Measurements from ENCODE around the gene ATXN10.
"Not testable (repeated sequence)": the region's sequence is repeated elsewhere in the genome, so short reads cannot be mapped to it uniquely, and the experiment has no call there.

Gene ATXN10

DNA sequence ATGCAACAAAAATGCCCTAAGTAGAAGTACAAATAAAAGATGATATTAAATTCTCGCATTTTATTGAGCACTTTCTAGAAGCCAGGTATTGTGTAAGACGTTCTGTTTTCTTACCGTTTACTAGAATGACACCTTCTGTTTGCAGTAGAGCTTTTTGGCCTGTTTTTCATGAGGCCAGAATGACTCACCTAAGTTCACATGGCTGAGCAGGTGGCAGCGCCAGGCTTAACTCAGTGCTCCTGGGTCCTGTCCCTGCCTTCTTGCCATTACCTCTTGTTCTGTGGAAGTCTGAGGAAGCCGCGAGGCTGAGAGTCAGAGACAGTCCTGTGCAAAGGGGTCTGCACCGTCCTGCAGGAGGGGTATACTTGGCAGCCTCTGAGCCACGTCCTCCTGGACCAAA is 113.8 kb downstream of the ATXN10 start:
- no peak for DNase-seq (ENCODE audit: low read depth in 2 of 2)

DNA sequence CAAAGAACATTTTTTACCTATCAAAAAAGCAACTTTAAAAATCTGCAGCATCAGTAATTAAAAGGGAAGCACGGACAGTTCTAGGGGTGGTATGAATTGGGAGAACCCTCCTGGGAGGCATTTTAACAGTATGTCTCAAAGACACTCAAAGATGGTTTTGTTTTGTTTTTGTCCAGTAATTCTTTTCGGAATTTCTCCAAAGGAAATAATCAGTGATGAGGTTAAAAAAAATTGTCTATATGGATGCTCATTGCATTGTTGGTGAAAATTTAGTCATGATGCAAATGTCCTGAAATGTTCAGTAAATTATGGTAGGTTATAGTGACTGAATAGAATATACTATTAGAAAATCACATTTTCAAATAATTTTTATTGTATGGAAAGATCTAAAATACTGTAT is 115.1 kb downstream of the ATXN10 start:
- DNase-seq (ENCODE audit: low read depth in 2 of 2): no peak

DNA sequence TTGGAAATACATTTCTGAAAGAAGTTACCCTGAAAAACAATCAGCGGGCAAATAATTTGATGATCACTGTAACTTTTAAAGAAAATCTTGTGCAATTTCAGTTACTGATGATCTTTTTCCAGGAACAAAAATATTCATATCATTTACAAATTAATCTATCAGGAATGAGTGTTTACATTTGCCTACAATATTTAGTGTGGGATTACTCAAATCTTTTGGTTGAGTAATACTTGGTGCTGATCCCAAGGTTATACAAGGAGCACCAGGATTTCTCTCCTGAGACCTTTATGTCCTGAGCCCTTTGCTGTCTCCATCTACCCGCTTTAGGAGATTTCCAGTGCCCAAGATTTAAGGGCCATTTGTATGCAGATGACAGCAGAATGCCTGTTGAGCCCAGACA is 116.1 kb downstream of the ATXN10 start:
- no peak for DNase-seq (ENCODE audit: low read depth in 2 of 2)

DNA sequence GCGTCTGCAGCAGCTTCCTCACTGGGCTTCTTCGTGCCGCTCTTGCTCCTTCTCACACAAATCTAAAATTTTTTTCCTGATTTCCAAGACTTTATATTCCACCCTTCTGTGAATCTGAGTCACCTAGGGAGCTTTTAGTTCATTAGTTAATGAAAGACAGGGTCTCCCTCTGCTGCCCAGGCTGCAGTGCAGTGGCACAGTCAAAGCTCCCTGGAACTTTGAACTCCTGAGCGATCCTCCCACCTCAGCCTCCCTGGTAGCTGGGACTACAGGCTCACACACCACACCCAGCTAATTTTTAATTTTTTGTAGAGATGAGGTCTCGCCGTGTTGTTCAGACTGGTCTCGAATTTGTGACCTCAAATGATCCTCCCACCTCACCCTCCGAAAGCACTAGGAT is 116.9 kb downstream of the ATXN10 start:
- no peak for DNase-seq (ENCODE audit: low read depth in 2 of 2)

DNA sequence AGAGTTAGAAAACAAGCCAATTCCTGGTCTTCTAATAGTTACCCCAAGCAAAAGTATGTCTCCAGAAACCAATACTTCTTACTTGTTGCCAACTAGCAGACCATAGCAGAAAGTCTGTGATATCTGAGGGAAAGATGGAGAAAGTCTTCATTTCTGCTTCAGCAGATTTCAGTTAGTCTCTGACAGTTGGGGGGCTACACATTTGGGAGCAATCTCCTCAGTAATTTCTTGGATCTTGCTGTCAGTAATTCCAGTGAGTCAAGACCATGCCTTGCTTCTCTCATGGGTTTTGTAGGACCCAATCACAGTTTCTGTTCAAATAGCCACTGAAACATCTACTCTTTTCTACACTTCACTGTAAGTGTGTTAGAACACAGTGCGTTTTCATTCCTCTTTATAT is 118.8 kb downstream of the ATXN10 start:
- no peak for DNase-seq (ENCODE audit: low read depth in 2 of 2)

DNA sequence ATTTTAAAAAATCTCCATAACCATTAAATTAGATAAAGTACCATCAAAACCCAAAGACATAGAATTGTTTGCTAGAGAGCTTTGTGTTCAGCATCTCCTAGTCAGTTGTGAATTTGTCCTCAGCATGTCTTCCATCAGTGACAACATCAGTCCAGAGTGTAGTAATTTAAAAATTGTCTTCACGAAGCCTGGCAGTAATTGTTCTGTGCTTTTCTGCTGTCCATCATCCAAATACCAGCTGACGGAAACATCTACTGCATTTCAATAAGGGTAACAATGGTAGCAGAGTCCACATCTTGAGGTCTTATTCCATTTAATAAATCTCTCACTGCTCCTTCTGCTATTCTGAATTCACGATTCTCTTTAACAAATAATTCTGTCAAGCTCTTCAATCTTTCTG is 121.5 kb downstream of the ATXN10 start:
- DNase-seq (ENCODE audit: low read depth in 2 of 2): no peak

DNA sequence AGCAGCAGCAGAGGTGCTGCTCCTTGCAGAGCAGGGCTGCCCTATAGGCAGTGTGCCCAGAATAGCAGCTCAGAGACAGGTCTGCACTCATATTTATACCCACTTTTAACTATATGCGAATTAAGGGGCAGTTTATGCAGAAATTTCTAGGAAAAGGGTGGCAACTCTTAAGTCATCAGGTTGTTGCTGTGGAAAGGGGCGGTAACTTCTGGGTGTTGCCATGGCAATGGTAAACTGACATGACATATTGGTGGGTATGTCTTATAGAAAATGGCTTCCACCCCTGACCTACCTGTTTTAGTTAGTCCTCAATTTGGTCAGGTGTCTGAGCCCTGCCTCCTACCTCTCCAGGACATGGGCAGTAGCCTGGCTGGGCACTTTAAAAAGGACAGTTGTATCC is 122.3 kb downstream of the ATXN10 start:
- no peak for DNase-seq (ENCODE audit: low read depth in 2 of 2)

DNA sequence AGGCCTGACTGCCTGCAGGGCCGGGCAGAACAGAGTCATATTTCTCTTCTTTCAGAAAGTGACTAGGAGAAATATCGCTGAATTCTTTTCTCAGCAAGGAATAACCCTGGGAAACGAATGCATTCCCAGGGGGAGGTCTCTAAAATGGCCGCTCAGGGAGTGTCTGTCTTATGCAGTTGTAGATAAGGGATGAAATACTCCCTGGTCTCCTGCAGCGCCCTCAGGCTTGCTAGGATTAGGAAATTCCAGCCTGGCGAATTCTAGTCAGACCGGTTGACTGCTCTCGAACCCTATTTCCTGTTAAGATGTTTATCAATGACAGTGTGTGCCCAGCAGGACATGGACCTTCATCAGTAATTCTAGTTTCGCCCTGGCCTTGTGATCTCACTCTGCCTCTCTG is 124.4 kb downstream of the ATXN10 start:
- not testable (repeated sequence) for DNase-seq (ENCODE audit: low read depth in 2 of 2)

DNA sequence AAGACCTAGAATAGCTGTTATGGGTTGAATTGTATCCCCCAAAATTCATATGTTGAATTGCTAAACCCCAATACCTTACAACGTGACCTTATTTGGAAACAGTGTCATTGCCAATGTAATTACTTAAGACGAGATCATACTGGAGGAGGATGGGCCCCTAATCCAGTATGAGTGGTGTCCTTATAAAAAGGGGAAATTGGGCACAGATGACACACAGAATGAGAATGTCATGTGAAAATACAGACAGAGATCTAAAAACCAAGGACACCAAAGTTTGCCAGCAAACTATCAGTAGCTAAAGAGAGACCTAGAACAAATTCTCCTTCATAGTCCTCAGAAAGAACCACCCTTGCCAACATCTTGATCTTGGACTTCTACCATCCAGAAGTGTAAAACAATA is 127.7 kb downstream of the ATXN10 start:
- no peak for DNase-seq (ENCODE audit: low read depth in 2 of 2)

DNA sequence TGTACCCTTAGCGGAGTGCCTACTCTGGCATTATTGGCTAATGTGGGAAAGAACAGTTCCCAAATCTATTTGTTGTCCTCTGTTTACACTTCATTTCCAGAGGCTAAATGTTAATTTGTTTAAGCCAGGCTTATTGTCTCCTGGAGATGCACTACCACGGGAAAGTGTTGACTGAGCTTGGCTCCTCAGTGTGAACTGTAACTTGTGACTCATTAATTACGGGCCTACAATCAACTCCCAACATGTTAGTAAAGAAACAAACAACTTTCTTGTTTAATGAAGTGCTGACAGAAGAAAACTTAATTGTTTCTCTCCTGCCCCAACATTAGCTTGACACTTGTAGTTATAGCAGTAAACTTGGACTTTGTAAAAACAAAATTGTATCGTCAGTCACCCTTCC is 130.4 kb downstream of the ATXN10 start:
- no peak for DNase-seq (ENCODE audit: low read depth in 2 of 2)

DNA sequence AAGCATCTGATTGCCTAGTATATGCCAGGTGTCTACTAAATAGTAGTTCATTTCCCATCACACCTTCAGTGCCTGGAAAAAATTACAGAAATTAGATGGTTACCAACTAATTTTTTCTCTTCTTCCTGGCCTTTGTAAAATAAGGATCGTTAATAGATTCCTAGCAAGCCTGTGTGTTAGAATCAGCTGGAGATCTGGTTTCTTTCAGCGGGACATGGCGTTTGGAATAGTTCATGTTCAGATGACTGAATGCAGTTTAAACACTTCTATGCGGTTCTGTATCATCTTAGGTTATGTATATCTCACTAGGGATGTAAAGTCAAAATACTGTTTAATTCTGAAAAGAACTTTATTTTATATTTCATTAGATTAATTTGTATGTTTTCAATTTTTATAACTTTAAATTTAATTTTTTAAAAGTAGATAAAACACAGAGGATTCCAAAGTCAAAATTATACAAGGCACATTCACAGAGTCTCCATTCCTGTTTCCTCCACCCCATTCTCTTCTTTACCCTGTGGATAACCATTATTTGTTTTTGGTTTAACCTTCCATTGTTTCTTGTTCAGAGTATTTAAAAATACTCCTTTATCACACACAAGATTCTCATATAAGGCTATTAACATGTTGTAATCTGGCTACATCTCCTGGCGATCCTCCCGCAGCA is 132.8 kb downstream of the ATXN10 start:
- DNase-seq (ENCODE audit: low read depth in 2 of 2): no peak

DNA sequence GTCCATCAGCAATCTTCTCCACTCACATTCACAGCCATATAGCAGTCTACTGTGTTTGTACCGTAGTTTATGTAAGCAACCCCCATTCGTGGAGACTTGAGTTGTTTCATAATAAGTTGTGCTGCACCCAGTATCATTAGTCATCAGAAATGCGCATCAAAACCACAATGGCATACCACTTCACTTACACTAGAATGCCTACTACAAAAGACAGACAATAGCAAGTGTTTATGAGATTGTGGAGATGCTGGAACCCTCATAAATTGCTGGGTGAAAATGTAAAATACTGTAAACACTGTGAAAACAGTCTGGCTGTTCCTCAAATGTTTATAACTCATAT is 133.3 kb downstream of the ATXN10 start:
- no peak for DNase-seq (ENCODE audit: low read depth in 2 of 2)

DNA sequence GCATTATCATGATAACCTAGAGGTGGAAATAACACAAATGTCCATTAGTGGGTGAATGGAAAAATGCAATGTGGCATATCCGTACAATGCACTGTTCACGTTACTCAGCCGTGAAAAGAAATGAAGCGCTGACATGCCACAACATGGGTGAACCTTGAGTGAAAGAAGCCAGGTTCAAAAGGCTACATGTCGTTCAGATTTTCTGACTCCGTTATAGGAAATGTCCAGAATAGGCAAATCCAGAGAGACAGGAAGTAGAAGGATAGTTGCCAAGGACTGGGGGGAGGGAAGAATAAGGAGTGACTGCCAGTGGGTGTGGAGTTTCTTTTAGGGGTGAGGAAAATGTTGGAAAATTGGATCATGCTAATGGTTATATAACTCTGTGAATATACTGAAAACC is 133.8 kb downstream of the ATXN10 start:
- no peak for DNase-seq (ENCODE audit: low read depth in 2 of 2)

DNA sequence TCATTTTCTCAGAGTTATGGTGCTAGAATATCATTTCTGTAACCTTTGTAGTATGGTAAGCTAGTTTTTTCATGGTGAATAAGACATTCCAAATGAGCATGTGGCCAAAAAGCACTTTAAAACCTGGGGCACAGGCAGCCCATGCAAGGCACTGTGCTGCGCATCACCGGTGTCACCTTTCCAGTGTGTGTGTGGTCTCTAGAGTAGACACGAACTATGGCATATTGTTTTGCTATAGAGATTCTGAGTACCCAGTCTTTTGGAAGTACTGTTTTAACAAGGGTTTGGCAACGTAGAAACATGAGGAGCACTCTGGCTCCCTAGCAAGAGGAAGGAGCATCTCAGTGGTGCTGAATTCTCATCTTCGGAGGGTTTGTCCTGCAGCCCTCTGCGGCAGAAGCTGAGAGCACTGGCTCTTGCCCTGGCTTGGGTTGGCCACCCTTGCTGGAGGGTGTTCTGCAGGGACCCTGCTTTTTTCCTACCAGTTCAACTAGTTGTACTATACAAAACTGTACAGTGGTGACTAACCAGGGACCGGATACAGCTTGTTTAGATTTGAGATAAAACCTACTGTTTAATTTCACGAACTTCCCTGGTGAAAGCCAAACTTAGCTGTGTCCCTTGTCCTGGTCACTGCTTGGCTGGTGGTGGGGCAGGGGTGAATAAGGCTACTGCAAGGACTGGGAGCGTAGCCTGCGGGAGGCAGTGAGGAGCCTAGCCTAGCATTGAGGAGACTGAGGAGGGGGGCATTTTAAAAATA is 135.7 kb downstream of the ATXN10 start:
- DNase-seq (ENCODE audit: low read depth in 2 of 2): no peak

DNA sequence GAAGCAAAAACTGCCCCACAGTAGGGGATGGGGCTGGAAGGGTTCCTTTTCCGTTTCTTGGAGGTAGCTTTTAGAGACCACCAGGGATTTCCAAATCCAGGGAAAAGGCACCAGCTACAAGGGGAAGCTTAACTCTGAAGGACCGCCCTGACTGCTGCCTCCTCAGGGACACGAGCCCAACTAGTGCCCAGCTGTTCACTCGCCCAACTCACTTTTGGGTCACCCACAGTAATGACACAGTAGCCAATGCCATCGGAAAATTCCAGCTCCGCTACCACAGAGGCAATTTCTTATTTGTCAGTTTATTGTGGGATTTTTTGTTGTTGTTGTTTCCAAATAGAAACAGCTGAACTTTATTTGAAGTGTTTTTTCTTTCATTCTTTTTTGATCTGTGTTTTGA is 141.3 kb downstream of the ATXN10 start:
- no peak for DNase-seq (ENCODE audit: low read depth in 2 of 2)

DNA sequence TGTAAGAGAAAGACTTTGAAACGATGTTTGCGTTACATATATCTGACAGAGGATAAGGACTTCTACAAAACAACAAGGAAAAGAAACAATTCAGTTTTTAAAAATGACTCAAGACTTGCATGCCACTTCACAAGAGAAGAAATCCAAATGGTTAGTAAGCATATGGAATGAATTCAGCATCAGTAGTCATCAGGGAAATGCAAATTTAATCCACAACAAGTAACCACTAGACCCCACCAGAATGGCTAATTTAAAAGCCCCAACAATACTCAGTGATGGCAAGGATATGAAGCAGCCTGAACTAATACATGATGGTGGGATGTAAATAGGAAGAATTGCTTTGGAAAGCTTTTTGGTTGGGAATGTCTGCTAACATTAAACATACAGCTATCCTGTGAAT is 142.6 kb downstream of the ATXN10 start:
- DNase-seq (ENCODE audit: low read depth in 2 of 2): no peak

DNA sequence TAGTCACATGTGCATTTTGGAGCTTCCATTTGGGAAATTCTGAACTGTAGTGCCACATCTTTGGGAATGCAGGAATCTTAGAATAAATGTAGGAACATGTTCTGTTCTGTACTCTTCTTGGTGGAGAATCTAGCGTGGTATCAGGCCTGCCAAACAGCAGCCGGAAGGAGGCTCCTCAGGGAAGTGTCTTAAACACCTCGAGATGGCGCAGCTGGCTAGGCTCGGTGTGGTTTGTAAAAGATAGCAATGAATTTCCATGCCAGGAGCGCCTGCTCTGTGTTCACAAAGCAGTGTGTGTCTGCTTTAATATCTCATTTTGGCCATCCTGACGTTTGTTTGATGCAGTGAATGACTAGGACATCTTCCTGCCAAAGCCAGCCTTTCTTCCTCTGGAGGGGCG is 145.1 kb downstream of the ATXN10 start:
- DNase-seq (ENCODE audit: low read depth in 2 of 2): no peak

DNA sequence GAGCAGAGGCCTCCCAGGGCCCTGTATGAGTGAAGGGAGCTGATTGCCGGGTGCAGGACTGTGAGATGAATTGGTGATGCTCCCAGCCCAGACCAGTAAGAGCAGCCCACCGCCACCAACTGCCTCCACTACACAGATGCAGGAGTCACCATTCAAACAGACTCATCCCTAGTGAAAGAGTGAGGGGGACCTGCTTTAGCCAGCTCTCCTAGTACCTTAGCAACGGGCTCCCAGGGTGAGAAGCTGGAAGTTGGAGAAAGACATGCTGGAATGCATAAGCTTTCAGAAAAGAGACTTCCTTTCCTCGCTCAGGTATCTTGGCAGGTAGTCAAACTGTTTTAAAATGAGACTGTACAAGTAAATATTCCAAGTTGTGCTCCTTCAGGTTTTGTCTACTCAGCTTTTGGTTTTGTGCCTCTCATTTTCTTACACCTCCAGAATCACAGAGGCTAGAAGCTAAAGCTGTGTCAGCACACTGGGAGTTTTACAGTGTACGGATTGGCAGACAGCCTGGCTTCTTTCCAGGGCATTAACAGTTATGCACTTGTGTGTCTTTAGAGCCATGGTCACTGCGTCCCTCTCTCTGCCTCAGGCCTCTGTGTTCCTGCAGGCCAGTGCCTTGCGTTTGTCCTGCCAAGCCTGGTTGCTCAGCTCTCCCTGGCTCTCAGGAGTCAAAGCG is 146.2 kb downstream of the ATXN10 start:
- no peak for DNase-seq (ENCODE audit: low read depth in 2 of 2)

DNA sequence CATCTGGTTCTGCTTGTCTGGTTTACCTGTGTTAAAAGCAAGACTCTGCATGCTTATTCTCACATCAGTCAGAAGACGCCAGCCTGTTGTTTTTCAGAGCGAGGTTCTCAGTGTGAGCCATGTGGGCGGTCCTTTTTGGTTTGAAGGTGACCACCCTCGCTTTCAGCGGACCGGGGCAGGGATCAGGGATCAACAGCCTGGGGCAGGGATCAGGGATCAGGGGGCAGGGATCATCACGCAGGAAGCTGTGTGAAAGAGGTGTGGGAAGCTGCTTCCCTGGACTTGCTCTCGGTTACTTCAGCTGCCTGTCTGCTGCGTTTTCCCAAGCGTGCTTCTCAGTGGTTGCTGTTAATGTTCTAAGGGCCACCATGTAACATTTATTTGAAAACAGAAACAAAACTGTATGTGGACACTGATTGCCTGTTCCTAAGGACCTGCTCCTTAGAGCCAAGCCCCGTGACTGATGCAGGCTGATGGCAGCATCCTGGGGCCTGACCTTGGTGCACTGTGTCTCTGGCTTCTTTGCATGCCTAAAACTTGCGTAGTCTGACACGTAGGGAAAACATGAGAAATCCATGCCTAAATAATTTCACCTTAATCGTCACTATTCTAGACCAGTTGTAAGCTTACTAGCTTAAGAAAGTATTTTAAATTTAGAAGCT is 146.9 kb downstream of the ATXN10 start:
- DNase-seq (ENCODE audit: low read depth in 2 of 2): no peak

DNA sequence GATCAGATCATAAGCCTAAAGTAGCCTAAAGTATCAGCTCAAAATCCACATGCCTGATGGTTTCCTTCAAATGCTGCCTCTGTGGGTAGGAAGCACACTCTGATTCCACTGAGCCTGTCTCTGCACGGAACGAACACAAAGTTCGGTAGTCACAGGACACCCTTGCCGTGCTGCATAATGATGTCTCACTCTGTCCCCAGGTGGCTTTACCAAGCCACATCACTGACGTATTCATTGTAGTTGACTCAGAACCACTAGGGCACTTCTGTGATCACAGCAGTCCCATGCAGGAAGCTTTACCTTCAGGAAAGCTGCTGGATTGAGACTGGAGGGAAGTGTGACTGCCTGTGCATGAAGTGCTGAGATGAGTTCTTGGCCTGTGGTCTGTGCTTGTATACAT is 147.7 kb downstream of the ATXN10 start:
- DNase-seq (ENCODE audit: low read depth in 2 of 2): no peak

DNA sequence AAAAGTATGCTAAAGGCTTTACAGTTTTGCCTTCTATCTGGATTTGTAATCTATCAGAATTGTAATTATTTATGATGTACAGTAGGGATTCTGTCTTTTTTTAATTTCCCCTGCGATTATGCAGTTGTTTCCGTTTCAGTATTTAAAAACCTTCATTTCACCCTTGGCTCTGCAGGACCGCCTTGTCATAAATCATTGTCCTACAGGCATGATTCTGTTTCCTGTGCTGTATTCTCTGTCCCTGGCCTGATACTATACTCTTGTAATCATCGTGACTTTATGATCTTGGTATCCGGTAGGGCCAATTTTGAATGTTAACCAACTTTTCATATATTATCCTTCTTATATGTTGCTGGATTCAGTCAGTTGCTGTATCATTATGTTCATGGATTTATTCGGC is 151.7 kb downstream of the ATXN10 start:
- DNase-seq (ENCODE audit: low read depth in 2 of 2): no peak

DNA sequence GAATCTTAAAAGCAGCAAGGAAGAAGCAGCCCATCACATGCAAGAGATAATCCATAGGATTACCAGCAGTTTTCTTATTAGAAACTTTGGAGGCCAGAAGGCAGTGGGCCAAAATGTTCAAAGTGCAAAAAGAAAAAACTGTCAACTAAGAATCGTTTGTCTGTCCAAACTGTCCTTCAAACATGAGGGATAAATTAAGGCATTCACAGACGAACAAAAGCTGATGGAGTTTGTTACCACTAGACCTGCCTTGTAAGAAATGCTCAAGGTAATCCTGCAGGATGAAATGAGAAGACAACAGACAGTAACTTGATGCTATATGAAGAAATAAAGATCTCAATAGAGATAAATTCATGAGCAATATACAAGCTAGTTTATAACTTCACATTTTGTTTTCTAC is 154.9 kb downstream of the ATXN10 start:
- DNase-seq (ENCODE audit: low read depth in 2 of 2): no peak

DNA sequence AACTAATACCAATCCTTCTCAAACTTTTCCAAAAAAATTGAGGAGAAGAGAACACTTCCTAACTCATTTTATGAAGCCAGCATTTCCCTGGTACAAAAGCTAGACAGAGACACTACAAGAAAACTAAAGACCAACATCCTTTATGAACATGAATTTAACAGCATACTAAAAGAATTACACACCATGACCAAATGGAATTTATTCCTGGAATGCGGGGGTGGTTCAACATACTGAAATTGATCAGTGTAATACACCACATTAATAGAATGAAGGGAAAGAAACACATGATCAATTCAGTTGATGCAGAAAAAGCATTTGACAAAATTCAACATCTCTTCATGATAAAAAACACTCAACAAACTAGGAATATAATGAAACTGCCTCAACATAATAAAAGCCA is 157.2 kb downstream of the ATXN10 start:
- DNase-seq (ENCODE audit: low read depth in 2 of 2): no peak
